22Rv1 (cell line): Measurements from ENCODE around the gene AHRR.
"Not testable (repeated sequence)": the region's sequence is repeated elsewhere in the genome, so short reads cannot be mapped to it uniquely, and the experiment has no call there.

Experiments used
- H3K27ac ChIP-seq: fragments of 450-650 bp; 2 replicates; pipeline ENCODE4 v1.5.1; 2017
- CTCF ChIP-seq: fragments of 450-650 bp; IDR thresholded peaks from 2 replicates; pipeline ENCODE4 v1.5.1; 2017; ENCODE audit warnings: mild to moderate bottlenecking
- ZFX ChIP-seq: fragments of 450-650 bp; IDR thresholded peaks from 2 replicates; pipeline ENCODE4 v1.6.1; 2017; ENCODE audit warnings: antibody characterized with exemption, borderline replicate concordance

Gene AHRR

GRCh38 chr5:380701-381309 lies 59.3 kb downstream of the AHRR start:
- TF ChIP-seq ZFX (no peak), CTCF (no peak)
- H3K27ac ChIP-seq = no peak overlapping the region

GRCh38 chr5:383066-383465 lies 61.6 kb downstream of the AHRR start:
- TF ChIP-seq CTCF (no peak), ZFX (no peak)
- H3K27ac ChIP-seq = no peak overlapping the region

GRCh38 chr5:383621-384020 lies 62.1 kb downstream of the AHRR start:
- H3K27ac ChIP-seq = no peak overlapping the region
- TF ChIP-seq ZFX (no peak), CTCF (no peak)

- H3K27ac ChIP-seq = not testable (repeated sequence)
These were observed 63.1 kb downstream of the AHRR start for GRCh38 chr5:384576-384975.

GRCh38 chr5:385321-385720 lies 63.8 kb downstream of the AHRR start:
- no peak for TF ChIP-seq CTCF
- TF ChIP-seq ZFX = no peak
- no peak overlapping the region for H3K27ac ChIP-seq

- H3K27ac ChIP-seq = no peak overlapping the region
These were observed 65.2 kb downstream of the AHRR start for GRCh38 chr5:386432-387341.

More at GRCh38 chr5:386432-387341, 65.2 kb downstream of the AHRR start:
- TF ChIP-seq CTCF = no peak
- no peak for TF ChIP-seq ZFX
